Gastrocnemius medialis (tissue), 4 donors: Measurements from ENCODE around the gene DHRS1. TPM values are rescaled to one million over a fixed set of nuclear protein-coding genes. Genes with fewer than 3 reads are reported as not detected.

Experiments
- ATAC-seq, 2 donors: fragments of 150-250 bp; one replicate each; pipeline ENCODE4 v1.9.1; 2016
- DNase-seq, 2 donors: peaks; one replicate each; pipeline ENCODE4 v3.0.0-alpha.2; 2019
- H3K27ac ChIP-seq, 4 donors: fragments of 200-600 bp; sonication (generic); 1 replicate in 1 of 4; 2 replicates in 3 of 4; pipeline ENCODE4 v1.5.1; 2016 to 2018; ENCODE audit warnings: mild to moderate bottlenecking in 2 of 4, moderate library complexity in 1 of 4
- H3K27me3 ChIP-seq, 3 donors: fragments of 200-600 bp; sonication (generic) in 2 of 3; 1 replicate in 1 of 3; 2 replicates in 2 of 3; pipeline versions ENCODE4 v1.5.1 to v1.6.0; 2016 to 2019; ENCODE audit warnings: mild to moderate bottlenecking in 1 of 3, moderate library complexity in 1 of 3
- H3K36me3 ChIP-seq, 2 donors: fragments of 200-600 bp; sonication (generic) in 1 of 2; one replicate each; pipeline ENCODE4 v1.5.1; 2017 to 2018
- H3K4me1 ChIP-seq, 2 donors: fragments of 200-600 bp; sonication (generic) in 1 of 2; one replicate each; pipeline ENCODE4 v1.5.1; 2016 to 2017; ENCODE audit warnings: mild to moderate bottlenecking in 2 of 2
- H3K4me3 ChIP-seq, 4 donors: fragments of 200-600 bp; sonication (generic) in 3 of 4; 1 replicate in 1 of 4; 2 replicates in 3 of 4; pipeline ENCODE4 v1.5.1; 2016 to 2019; ENCODE audit warnings: mild to moderate bottlenecking in 2 of 4
- H3K9me3 ChIP-seq, 3 donors: fragments of 200-600 bp; sonication (generic) in 2 of 3; 1 replicate in 1 of 3; 2 replicates in 2 of 3; pipeline ENCODE4 v1.5.1; 2016 to 2019
- CTCF ChIP-seq, 5 experiments: fragments of 450-650 bp in 3 of 5; fragments of 200-600 bp in 2 of 5; sonication (generic) in 2 of 5; IDR thresholded peaks in 4 of 5; conservative IDR thresholded peaks in 1 of 5; 1 replicate in 4 of 5; 2 replicates in 1 of 5; pipeline ENCODE4 v1.5.1; 2016 to 2019; ENCODE audit warnings: antibody characterized with exemption in 5 of 5, mild to moderate bottlenecking in 3 of 5, moderate library complexity in 3 of 5
- POLR2A ChIP-seq, 2 donors: fragments of 450-650 bp; IDR thresholded peaks; one replicate each; pipeline ENCODE4 v1.6.1; 2017; ENCODE audit warnings: antibody characterized with exemption in 2 of 2, mild to moderate bottlenecking in 2 of 2, moderate library complexity in 2 of 2
- in situ Hi-C, 4 donors: fragments of 200-750 bp; cut with MboI; loops; one replicate each; pipeline versions ENCODE4 v1.15.0 to v1.8.0; 2017; ENCODE audit warnings: low sequenced_read_pairs in 4 of 4
- intact Hi-C: fragments of 100-400 bp; cut with DNase I; formaldehyde crosslinking; loops from one replicate; pipeline ENCODE4 v1.15.1; 2023; ENCODE audit warnings: low total_unique reads
- total RNA-seq, 4 donors: library from RNA; depleted of rRNA; stranded (reverse); fragments of >200 nt; gene quantifications; one replicate each; pipeline versions ENCODE4 v1.1.0 to v1.2.3, GENCODE V29; 2016

Gene DHRS1
- total RNA-seq, 4 donors from 2014 or later: 1.9 to 12.2 (median 8.2) TPM

- in situ Hi-C loops (no loop called here), intact Hi-C loops (no loop called here)
- Histone ChIP-seq H3K9me3 (no peaks in the 10 kb centered on the region), H3K27ac (no peak overlapping the region), H3K27me3 (no peaks in the 10 kb centered on the region), H3K36me3 (no peaks in the 10 kb centered on the region), H3K4me1 (no peaks in the 10 kb centered on the region), H3K4me3 (no peak overlapping the region)
- TF ChIP-seq POLR2A (IDR thresholded peaks at IDR 0.05) (no peak), CTCF (IDR thresholded peaks at IDR 0.05 in 4 of 5, conservative IDR thresholded peaks at IDR 0.05 in 1 of 5) (no peak)
- DNase-seq (no peak), ATAC-seq (no peak)
Observed at GRCh38 chr14:24281636-24282035, 17.9 kb downstream of the DHRS1 start.

GRCh38 chr14:24280797-24281460 lies 18.7 kb downstream of the DHRS1 start:
- ATAC-seq: no peak
- no peak for DNase-seq
- Histone ChIP-seq H3K27ac (no peak overlapping the region), H3K4me1 (no peaks in the 10 kb centered on the region), H3K4me3 (no peak overlapping the region), H3K27me3 (no peaks in the 10 kb centered on the region), H3K36me3 (no peaks in the 10 kb centered on the region), H3K9me3 (no peaks in the 10 kb centered on the region)
- TF ChIP-seq CTCF (IDR thresholded peaks at IDR 0.05 in 4 of 5, conservative IDR thresholded peaks at IDR 0.05 in 1 of 5): no peak
- TF ChIP-seq POLR2A (IDR thresholded peaks at IDR 0.05): no peak
- intact Hi-C loops: no loop called here
- in situ Hi-C loops: no loop called here

- in situ Hi-C loops: no loop called here
- no peaks in the 10 kb centered on the region for H3K4me1 ChIP-seq
- DNase-seq (no peak), ATAC-seq (no peak)
- no peak overlapping the region for H3K4me3 ChIP-seq
- no peak for TF ChIP-seq POLR2A (IDR thresholded peaks at IDR 0.05)
- TF ChIP-seq CTCF (IDR thresholded peaks at IDR 0.05 in 4 of 5, conservative IDR thresholded peaks at IDR 0.05 in 1 of 5): no peak
- H3K9me3 ChIP-seq: no peaks in the 10 kb centered on the region
- intact Hi-C loops: no loop called here
- no peaks in the 10 kb centered on the region for H3K36me3 ChIP-seq
- no peaks in the 10 kb centered on the region for H3K27me3 ChIP-seq
- H3K27ac ChIP-seq: no peak overlapping the region
Observed at GRCh38 chr14:24279301-24280186, 20.0 kb downstream of the DHRS1 start.

GRCh38 chr14:24278424-24278823 lies 21.2 kb downstream of the DHRS1 start:
- Histone ChIP-seq H3K4me3 (no peak overlapping the region), H3K9me3 (no peaks in the 10 kb centered on the region), H3K27ac (no peak overlapping the region), H3K4me1 (peaks cover 0 to 3% of the 10 kb centered on the region in 2 donors), H3K27me3 (no peaks in the 10 kb centered on the region), H3K36me3 (no peaks in the 10 kb centered on the region)
- ATAC-seq (no peak), DNase-seq (no peak)
- no peak for TF ChIP-seq POLR2A (IDR thresholded peaks at IDR 0.05)
- no peak for TF ChIP-seq CTCF (IDR thresholded peaks at IDR 0.05 in 4 of 5, conservative IDR thresholded peaks at IDR 0.05 in 1 of 5)
- in situ Hi-C loops: no loop called here
- intact Hi-C loops: no loop called here
